HEK293T (cell line): ENCODE measurements around the gene TPRX2.
"Not testable (repeated sequence)": the region's sequence is repeated elsewhere in the genome, so short reads cannot be mapped to it uniquely, and the experiment has no call there.

Source experiments
- ARNT ChIP-seq: fragments of 450-650 bp; IDR thresholded peaks from 2 replicates; pipeline ENCODE4 v1.6.1; 2017; ENCODE audit warnings: mild to moderate bottlenecking
- BHLHE40 ChIP-seq: fragments of 450-650 bp; IDR thresholded peaks from 2 replicates; pipeline ENCODE4 v1.6.1; 2016; ENCODE audit warnings: mild to moderate bottlenecking, moderate library complexity, borderline replicate concordance
- FOXA1 ChIP-seq: fragments of 450-650 bp; IDR thresholded peaks from 2 replicates; pipeline ENCODE4 v1.6.1; 2016; ENCODE audit warnings: mild to moderate bottlenecking
- FOXK2 ChIP-seq: fragments of 450-650 bp; IDR thresholded peaks from 2 replicates; pipeline ENCODE4 v1.6.1; 2016; ENCODE audit warnings: mild to moderate bottlenecking
- LEF1 ChIP-seq: fragments of 450-650 bp; IDR thresholded peaks from 2 replicates; pipeline ENCODE4 v1.6.1; 2017; ENCODE audit warnings: mild to moderate bottlenecking, borderline replicate concordance
- SUZ12 ChIP-seq: fragments of 450-650 bp; IDR thresholded peaks from 2 replicates; pipeline ENCODE4 v1.6.1; 2016; ENCODE audit warnings: mild to moderate bottlenecking
- ZNF384 ChIP-seq: fragments of 450-650 bp; IDR thresholded peaks from 2 replicates; pipeline ENCODE4 v1.6.1; 2016

DNA sequence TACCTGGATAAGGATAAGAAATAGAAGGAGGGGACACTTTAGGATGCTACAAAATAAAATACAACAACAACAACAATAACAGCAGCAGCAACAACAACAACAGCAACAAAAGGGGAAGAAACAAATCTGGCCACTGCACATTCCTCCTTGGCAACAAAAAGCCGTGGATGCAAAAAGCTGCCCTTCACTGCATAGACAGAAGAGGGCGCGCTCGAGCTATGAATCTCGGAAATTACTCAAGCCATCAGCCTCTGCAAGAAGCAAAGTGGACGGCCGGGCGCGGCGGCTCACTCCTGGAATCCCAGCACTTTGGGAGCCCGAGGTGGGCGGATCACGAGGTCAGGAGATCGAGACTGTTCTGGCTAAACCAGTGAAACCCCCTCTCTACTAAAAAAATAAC, 50.3 kb downstream of the TPRX2 start:
- not testable (repeated sequence) for TF ChIP-seq ZNF384, FOXK2, LEF1, SUZ12, ARNT, FOXA1, BHLHE40
